ENCODE measurements around the gene CDHR2. TPM values are rescaled to one million over a fixed set of nuclear protein-coding genes. Genes with fewer than 3 reads are reported as not detected.

The CDHR2 gene
- total RNA-seq, 1 experiment from 2014 or later = 0.10 TPM

DNA sequence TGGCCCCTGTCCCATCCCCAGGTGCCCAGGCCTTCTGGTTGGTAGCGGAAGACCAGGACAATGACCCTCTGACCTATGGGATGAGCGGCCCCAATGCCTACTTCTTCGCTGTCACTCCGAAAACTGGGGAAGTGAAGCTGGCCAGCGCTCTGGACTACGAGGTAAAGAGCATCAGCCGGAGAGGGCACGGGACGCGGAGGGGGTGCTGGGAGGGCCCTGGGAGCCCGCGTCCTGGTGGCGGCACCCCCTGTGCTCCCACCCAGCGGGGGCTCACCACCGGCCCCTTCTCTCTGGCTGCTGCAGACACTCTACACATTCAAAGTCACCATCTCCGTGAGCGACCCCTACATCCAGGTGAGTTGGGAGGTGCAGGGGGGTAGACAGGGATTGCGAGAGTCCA is 19.5 kb downstream of the CDHR2 start:
- Histone ChIP-seq H3K4me2 (ENCODE audit: low read length) (no peak overlapping the region), H2AFZ (ENCODE audit: low read depth, low read length, poor library complexity, severe bottlenecking) (no peak overlapping the region), H3K27me3 (ENCODE audit: insufficient read depth, low read length) (no peaks in the 10 kb centered on the region), H3K4me3 (replicated peaks in 1 of 2; ENCODE audit: low read depth in 1 of 2, low read length in 2 of 2) (no peak overlapping the region), H3K79me2 (ENCODE audit: insufficient read depth, low read length) (no peaks in the 10 kb centered on the region), H3K9me3 (ENCODE audit: control insufficient read depth in 1 of 2, insufficient read depth in 1 of 2, low read depth in 1 of 2, low read length in 2 of 2) (no peaks in the 10 kb centered on the region), H3K36me3 (ENCODE audit: control insufficient read depth in 1 of 2, insufficient read depth in 2 of 2, low read length in 2 of 2) (no peaks in the 10 kb centered on the region), H3K27ac (ENCODE audit: low read depth, low read length) (no peak overlapping the region), H3K9me2 (ENCODE audit: insufficient read depth) (no peaks in the 10 kb centered on the region), H3K9ac (ENCODE audit: low read length) (no peak overlapping the region), H3K4me1 (ENCODE audit: control insufficient read depth in 1 of 2, insufficient read depth in 2 of 2, low read length in 2 of 2) (peaks cover 0 to 1% of the 10 kb centered on the region in 2 experiments; a peak in 1 of 4 replicates), H4K20me1 (ENCODE audit: insufficient read depth) (no peaks in the 10 kb centered on the region)
- ChIA-PET RAD21 (ENCODE audit: low non-redundant PET in 1 of 2, low total read pairs in 2 of 2, uncharacterized antibody in 2 of 2, unreplicated experiment in 2 of 2) (no interaction called here), POLR2A (no interaction called here), CTCF (no interaction called here)
- no peak for DNase-seq (ENCODE audit: low read depth, low spot score)
- BruUV-seq (replicated peaks) = no TSS peak
- no peak for TF ChIP-seq EGR1 (IDR thresholded peaks at IDR 0.05; ENCODE audit: low read depth)
- TF ChIP-seq, protein P1, sequence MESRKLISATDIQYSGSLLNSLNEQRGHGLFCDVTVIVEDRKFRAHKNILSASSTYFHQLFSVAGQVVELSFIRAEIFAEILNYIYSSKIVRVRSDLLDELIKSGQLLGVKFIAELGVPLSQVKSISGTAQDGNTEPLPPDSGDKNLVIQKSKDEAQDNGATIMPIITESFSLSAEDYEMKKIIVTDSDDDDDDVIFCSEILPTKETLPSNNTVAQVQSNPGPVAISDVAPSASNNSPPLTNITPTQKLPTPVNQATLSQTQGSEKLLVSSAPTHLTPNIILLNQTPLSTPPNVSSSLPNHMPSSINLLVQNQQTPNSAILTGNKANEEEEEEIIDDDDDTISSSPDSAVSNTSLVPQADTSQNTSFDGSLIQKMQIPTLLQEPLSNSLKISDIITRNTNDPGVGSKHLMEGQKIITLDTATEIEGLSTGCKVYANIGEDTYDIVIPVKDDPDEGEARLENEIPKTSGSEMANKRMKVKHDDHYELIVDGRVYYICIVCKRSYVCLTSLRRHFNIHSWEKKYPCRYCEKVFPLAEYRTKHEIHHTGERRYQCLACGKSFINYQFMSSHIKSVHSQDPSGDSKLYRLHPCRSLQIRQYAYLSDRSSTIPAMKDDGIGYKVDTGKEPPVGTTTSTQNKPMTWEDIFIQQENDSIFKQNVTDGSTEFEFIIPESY (IDR thresholded peaks at IDR 0.05; ENCODE audit: extremely low read depth, insufficient replicate concordance, low read length) = no peak
- TF ChIP-seq RAD21 (IDR thresholded peaks at IDR 0.05; ENCODE audit: low read depth) = no peak
- TF ChIP-seq SP1 (IDR thresholded peaks at IDR 0.05; ENCODE audit: low read depth) = no peak
- no peak for TF ChIP-seq FOSL1 (IDR thresholded peaks at IDR 0.05; ENCODE audit: low read depth)
- TF ChIP-seq SRF (IDR thresholded peaks at IDR 0.05; ENCODE audit: low read depth) = no peak
- TF ChIP-seq ZFX (IDR thresholded peaks at IDR 0.05) = no peak
- no peak for TF ChIP-seq ZNF274 (IDR thresholded peaks at IDR 0.05; ENCODE audit: low read depth, low read length)
- TF ChIP-seq JUND (IDR thresholded peaks at IDR 0.05) = no peak
- TF ChIP-seq, protein P2, sequence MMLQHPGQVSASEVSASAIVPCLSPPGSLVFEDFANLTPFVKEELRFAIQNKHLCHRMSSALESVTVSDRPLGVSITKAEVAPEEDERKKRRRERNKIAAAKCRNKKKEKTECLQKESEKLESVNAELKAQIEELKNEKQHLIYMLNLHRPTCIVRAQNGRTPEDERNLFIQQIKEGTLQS (IDR thresholded peaks at IDR 0.05) = no peak
- TF ChIP-seq, protein P3, sequence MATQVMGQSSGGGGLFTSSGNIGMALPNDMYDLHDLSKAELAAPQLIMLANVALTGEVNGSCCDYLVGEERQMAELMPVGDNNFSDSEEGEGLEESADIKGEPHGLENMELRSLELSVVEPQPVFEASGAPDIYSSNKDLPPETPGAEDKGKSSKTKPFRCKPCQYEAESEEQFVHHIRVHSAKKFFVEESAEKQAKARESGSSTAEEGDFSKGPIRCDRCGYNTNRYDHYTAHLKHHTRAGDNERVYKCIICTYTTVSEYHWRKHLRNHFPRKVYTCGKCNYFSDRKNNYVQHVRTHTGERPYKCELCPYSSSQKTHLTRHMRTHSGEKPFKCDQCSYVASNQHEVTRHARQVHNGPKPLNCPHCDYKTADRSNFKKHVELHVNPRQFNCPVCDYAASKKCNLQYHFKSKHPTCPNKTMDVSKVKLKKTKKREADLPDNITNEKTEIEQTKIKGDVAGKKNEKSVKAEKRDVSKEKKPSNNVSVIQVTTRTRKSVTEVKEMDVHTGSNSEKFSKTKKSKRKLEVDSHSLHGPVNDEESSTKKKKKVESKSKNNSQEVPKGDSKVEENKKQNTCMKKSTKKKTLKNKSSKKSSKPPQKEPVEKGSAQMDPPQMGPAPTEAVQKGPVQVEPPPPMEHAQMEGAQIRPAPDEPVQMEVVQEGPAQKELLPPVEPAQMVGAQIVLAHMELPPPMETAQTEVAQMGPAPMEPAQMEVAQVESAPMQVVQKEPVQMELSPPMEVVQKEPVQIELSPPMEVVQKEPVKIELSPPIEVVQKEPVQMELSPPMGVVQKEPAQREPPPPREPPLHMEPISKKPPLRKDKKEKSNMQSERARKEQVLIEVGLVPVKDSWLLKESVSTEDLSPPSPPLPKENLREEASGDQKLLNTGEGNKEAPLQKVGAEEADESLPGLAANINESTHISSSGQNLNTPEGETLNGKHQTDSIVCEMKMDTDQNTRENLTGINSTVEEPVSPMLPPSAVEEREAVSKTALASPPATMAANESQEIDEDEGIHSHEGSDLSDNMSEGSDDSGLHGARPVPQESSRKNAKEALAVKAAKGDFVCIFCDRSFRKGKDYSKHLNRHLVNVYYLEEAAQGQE (IDR thresholded peaks at IDR 0.05; ENCODE audit: low read depth) = no peak
- no peak for TF ChIP-seq POLR2AphosphoS5 (IDR thresholded peaks at IDR 0.05; ENCODE audit: low read depth, low read length)
- TF ChIP-seq, protein P4, sequence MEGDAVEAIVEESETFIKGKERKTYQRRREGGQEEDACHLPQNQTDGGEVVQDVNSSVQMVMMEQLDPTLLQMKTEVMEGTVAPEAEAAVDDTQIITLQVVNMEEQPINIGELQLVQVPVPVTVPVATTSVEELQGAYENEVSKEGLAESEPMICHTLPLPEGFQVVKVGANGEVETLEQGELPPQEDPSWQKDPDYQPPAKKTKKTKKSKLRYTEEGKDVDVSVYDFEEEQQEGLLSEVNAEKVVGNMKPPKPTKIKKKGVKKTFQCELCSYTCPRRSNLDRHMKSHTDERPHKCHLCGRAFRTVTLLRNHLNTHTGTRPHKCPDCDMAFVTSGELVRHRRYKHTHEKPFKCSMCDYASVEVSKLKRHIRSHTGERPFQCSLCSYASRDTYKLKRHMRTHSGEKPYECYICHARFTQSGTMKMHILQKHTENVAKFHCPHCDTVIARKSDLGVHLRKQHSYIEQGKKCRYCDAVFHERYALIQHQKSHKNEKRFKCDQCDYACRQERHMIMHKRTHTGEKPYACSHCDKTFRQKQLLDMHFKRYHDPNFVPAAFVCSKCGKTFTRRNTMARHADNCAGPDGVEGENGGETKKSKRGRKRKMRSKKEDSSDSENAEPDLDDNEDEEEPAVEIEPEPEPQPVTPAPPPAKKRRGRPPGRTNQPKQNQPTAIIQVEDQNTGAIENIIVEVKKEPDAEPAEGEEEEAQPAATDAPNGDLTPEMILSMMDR (IDR thresholded peaks at IDR 0.05 in 2 of 3, conservative IDR thresholded peaks at IDR 0.05 in 1 of 3; ENCODE audit: borderline replicate concordance in 1 of 3, insufficient read depth in 1 of 3, low read depth in 2 of 3, low read length in 2 of 3) = no peak
- no peak for TF ChIP-seq POLR2A (IDR thresholded peaks at IDR 0.05; ENCODE audit: borderline replicate concordance, extremely low read depth, insufficient read depth, insufficient read length)
- TF ChIP-seq, protein P5, sequence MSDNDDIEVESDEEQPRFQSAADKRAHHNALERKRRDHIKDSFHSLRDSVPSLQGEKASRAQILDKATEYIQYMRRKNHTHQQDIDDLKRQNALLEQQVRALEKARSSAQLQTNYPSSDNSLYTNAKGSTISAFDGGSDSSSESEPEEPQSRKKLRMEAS (IDR thresholded peaks at IDR 0.05) = no peak
- TF ChIP-seq EZH2phosphoT487 (IDR thresholded peaks at IDR 0.05; ENCODE audit: borderline replicate concordance) = no peak
- TF ChIP-seq ELF1 (IDR thresholded peaks at IDR 0.05; ENCODE audit: borderline replicate concordance, low read depth) = no peak
- intact Hi-C loops (cut with micrococcal nuclease) = no loop called here
- no peak for ATAC-seq

All from HCT116 (cell line).